ENCODE results near the gene ORMDL1.
"Not testable (repeated sequence)": the region's sequence is repeated elsewhere in the genome, so short reads cannot be mapped to it uniquely, and the experiment has no call there.

The ORMDL1 gene

DNA sequence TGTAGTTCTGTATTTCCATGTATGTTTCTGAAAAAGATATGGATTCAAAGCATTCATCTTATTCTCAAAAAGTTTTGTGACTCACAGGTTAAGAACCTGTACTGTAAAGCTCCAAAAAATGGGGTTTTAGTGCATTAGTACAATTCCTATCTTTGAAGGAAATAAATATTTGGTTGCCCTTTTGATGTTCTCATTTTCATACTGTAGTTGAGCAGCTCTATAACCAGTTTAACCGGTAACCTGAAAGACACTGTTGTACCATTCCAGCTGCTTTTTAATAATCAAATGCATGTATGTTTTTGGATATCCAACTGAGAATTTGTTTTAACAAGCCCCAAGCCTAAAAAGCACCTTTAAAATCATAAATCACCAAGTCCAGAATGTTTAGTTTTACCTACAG is 11.9 kb downstream of the ORMDL1 start:
- DNase-seq (ENCODE audit: low read depth in 1 of 2, low spot score in 1 of 2): no peak

DNA sequence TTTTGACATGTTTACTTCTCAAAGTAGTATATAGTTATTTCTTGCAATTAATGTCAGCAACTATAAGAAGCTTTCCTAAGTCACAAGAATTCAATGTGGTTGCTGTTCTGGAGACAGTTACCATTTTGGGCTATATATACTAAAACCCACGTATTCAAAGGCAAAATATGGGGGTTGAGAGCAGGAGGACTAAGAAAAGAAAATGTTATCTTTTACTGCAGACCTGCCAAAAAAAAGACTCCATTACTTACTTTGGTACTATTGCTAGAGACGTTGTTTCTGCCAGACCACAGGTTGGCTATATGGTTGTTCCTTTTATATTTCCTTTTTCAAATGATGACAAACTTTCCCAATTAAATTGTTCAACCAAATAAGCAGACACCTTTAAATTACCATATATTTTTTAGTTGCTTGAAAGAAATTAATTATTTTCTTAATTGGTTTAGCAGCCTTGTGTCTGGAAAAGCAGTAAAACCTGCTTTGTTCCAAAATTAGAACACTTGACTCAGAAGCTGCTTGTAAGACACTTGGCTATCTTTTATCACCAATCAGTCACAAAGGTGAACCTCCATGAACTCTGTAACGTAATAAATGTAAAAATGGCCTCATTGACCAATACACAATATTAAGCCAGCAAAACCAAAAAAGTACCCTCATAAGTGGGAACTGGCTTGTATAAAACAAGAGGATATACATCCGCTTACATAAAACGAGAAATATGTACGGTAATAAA is 13.4 kb downstream of the ORMDL1 start:
- DNase-seq (ENCODE audit: low read depth in 1 of 2, low spot score in 1 of 2): no peak

DNA sequence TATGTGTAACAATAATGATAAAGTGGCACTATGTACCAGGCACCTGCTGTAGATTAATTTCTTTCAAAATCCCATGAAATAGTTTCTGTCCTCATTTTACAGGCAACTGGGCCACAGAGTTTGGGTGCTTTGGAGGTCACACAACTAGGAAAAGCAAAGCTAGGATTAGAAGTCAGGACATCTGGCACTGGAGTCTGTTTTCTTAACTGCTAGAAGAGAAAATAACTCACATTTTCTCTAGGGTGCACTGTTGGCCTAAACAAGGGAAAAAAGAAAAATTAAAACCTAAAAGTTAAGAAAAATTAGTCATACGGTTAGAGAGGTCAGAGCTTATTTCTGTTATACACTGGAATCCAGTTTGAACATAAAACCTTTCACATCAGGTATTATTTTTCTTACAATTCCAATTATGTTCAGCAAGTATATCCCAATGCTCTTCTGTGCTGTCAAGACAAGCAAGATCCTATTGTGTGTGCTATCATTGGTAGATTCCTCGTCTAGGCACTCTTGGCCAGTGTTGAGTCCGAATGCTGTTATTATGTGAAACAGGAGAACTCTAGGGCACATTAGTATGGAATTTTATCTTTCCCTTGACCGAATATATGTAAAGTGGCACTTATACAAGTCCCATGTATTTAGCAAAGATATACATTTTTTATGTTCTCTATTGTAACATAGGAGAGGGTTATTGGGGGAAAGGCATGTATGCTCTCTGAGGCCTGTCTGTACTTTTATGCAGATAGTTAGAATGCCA is 20.1 kb downstream of the ORMDL1 start:
- no peak for DNase-seq (ENCODE audit: low read depth in 1 of 2, low spot score in 1 of 2)

DNA sequence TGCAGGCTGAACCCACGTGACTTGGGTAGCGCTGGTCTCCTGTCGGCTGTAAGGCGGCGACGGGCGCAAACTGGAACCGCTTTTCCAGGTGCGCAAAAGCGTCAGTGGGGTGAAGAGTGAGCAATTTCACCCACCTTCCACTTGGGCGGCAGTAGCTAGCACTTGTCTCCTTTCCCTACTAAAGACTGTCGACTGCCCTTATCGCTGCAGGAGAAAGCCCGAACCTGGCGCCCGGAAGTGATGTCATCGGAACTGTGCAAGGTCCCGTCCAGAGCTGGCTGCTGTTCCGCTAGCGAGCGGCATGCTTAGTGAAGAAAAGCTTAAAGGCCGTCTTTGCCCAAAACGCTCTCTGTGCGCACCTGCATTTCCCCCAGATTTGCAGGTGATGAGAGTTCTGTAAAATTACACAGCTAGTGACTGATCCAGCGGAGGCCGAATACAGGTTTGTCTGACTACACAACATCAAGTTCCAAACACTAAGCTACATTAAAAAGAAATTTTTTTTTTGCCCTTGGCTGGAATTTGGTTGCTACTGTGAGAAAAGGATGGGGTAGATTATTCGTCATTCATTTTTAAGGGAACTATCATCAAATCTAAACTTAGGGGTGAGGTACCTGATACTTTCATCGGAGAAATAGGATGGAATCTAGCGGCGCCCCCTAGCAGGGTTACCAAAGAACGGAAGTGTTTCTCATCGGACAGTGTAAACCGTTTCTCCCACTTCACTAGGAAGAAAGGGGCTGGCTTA is 21.4 kb downstream of the ORMDL1 start, which contains the start of gene OSGEPL1:
OSGEPL1 (minus strand) TSS at position 242 of the 748 bp plus-strand sequence. CDS start 1,152 bp downstream, outside the sequence.
- peak; percentile 72 to 81 for DNase-seq (ENCODE audit: low read depth in 1 of 2, low spot score in 1 of 2)

DNA sequence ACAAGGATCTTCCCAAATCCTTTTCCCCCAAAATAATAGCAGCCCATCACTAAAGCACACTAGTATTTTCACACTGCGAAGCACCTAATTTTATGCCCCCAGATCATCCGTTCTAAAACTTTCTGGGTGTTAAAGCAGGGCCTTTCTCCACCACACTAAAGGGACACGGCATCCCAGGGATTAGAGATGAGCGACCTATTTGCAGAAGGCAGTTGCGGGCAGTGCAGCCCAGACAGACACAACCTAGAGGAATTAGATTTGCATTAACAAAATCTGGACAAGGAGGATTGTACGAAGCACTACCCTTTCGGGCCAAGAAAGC is 21.9 kb downstream of the ORMDL1 start:
- no peak for DNase-seq (ENCODE audit: low read depth in 1 of 2, low spot score in 1 of 2)

DNA sequence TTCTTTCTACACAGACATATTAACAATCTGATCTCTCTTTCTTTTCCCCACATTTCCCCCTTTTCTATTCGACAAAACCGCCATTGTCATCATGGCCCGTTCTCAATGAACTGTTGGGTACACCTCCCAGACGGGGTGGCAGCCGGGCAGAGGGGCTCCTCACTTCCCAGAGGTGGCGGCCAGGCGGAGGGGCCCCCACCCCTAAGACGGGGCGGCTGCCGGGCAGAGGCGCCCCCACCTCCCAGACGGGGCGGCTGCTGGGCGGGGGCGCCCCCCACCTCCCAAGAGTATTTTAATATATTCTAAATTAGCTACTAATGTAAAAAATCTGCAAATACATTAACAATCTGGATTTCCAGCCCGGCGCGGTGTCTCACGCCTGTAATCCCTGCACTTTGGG is 24.0 kb downstream of the ORMDL1 start:
- not testable (repeated sequence) for DNase-seq (ENCODE audit: low read depth in 1 of 2, low spot score in 1 of 2)

DNA sequence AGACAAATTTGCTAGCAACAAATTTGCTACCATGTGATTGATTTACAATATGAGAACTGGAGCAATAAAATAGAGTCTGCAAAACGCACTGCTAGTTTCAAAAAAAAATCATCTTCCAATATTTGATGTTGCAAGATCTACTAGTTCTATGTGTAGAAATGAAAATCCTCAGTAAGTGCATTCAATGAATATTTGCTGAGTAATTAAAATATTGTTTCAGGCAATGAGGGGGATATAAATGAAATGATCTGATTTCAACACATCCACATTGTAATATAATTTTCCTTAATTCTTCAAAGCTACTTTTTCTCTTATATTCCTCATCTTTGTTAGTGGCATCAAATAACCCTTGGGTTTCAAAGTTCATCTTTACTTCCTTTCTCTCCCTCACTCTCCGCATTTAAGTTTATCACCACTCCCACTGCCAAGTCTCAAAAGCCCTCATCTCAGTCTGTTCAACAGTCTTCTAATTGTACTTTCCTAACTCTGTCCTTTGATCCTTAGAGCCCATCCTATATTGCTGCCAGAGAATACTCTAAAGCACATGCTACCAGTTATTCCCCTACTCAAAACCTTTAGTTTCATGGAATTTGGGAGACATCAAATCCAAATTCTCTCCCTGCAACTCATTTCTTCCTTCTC is 27.7 kb downstream of the ORMDL1 start:
- no peak for DNase-seq (ENCODE audit: low read depth in 1 of 2, low spot score in 1 of 2)

DNA sequence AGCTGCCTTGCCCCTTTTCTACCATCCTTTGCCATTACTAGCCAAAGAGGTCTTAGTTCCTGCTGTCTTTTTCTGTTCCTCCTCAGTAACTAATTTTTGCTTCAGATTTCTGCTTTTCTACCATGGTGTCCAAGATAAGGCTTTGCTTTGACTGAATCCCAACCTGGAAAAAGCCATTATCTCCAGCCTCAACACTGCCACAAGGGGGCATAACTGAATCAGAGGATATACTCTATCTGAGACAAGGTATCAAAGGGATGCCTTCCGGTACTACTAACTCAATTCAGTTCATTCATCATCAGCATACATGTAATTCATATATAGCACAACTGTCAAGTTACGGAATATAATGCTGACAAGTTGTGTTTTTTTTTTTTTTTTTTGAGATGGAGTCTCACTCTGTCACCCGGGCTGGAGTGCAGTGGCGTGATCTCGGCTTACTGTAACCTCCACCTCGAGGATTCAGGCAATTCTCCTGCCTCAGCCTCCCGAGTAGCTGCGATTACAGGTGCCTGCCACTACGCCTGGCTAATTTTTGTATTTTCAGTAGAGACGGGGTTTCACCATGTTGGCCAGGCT is 33.0 kb downstream of the ORMDL1 start:
- DNase-seq (ENCODE audit: low read depth in 1 of 2, low spot score in 1 of 2): no peak

DNA sequence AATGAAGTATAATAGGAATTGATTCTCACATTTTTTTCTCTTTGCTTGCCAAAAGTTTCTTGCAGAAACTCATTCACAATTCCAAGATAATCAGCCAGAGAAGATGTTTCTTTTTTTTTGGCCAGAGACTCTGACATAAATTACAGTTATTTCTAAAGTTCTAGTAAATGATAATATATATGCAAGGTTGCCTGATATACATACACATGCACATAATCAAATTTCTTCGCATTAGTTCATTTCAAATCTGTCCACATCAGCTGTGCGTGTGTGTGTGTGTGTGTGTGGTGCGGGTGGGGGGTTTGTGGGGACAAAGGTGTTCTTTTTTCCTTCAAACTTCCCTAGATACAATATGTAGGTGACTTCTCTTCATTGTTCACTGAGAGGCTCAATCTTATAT is 54.7 kb downstream of the ORMDL1 start:
- no peak for DNase-seq (ENCODE audit: low read depth in 1 of 2, low spot score in 1 of 2)

DNA sequence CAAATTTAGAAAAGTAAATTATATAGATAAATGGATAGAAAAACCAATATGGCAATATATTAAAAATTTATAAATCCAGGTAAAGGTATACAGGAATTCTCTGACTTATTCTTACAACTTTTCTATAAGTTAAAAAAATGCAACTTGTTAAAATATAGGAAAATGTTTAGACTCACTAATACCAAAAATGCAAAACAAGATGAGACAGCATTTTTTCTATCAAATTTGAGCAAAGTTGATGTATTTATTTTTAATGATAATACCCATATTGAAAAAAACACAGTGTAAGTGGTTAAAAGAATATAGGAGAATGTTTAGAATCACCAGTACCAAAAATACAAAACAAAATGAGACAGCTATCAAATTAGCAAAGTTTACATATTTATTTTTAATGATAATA is 57.3 kb downstream of the ORMDL1 start:
- no peak for DNase-seq (ENCODE audit: low read depth in 1 of 2, low spot score in 1 of 2)

DNA sequence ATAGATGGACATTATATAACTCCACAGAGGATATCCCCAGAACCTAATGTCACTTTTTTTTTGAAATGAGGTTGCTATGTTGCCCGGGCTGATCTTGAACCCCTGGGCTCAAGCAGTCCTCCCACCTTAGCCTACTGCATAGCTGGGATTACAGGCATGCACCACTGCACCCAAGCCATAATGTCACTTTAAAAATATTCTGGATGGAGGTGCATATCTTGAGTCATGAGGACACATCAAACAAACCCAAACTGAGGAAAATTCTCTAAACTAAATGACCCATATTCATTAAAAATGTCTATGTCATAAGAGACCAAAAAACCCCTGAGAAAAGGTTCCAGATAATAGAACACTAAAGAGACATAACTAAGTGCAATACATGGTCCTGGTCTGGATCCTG is 57.9 kb downstream of the ORMDL1 start:
- no peak for DNase-seq (ENCODE audit: low read depth in 1 of 2, low spot score in 1 of 2)

DNA sequence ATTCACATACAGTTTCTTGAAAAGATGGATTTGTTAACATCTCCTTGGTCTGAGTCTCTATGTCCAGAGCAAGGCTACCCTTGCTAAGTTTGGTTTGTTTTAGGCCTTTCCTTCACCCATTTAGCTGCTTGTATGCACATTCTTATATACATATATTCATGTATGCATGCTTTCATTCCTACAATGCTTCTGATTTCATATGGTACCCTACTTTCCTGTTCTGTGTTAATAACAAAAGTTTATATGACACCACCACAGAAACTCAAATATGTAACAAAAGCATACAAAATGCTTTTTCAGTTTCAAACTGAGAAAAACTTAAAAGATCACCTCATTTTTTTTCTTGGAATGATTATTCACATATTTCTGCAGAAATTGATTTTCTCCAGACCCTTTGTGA is 60.9 kb downstream of the ORMDL1 start:
- no peak for DNase-seq (ENCODE audit: low read depth in 1 of 2, low spot score in 1 of 2)
